GM23338 (cell line): ENCODE measurements around the gene CD80. TPM values are rescaled to one million over a fixed set of nuclear protein-coding genes. Genes with fewer than 3 reads are reported as not detected.

Experiments
- ATAC-seq: fragments of 200-7000 bp; cut with Tn5 transposase; 3 replicates; pipeline ENCODE4 v1.9.1; 2020
- DNase-seq: peaks from one replicate; pipeline ENCODE4 v3.0.0-alpha.2; 2015; ENCODE audit warnings: low spot score
- H2AFZ ChIP-seq: fragments of 200-600 bp; sonication (generic); 2 replicates; pipeline ENCODE4 v1.8.0; 2016; ENCODE audit warnings: antibody characterized with exemption, mild to moderate bottlenecking, moderate library complexity
- H3F3A ChIP-seq: fragments of 200-600 bp; sonication (generic); replicated peaks from 2 replicates; pipeline ENCODE4 v1.8.0; 2017; ENCODE audit warnings: antibody characterized with exemption, mixed run types, low read depth
- H3K27ac ChIP-seq: fragments of 200-600 bp; sonication (generic); 2 replicates; pipeline ENCODE4 v1.6.1; 2016; ENCODE audit warnings: low read depth
- H3K27me3 ChIP-seq: fragments of 200-600 bp; sonication (generic); 2 replicates; pipeline ENCODE4 v1.8.0; 2016; ENCODE audit warnings: mild to moderate bottlenecking, mixed run types, moderate library complexity; ENCODE audit not compliant: insufficient read depth
- H3K36me3 ChIP-seq: fragments of 200-600 bp; sonication (generic); 2 replicates; pipeline ENCODE4 v1.8.0; 2016; ENCODE audit warnings: mild to moderate bottlenecking; ENCODE audit not compliant: insufficient read depth
- H3K4me1 ChIP-seq: fragments of 200-600 bp; sonication (generic); 2 replicates; pipeline ENCODE4 v1.8.0; 2016; ENCODE audit warnings: mild to moderate bottlenecking, moderate library complexity; ENCODE audit not compliant: insufficient read depth
- H3K4me2 ChIP-seq: fragments of 200-600 bp; sonication (generic); 2 replicates; pipeline ENCODE4 v1.7.1; 2017; ENCODE audit warnings: mixed run types
- H3K4me3 ChIP-seq: fragments of 200-600 bp; sonication (generic); 2 replicates; pipeline ENCODE4 v1.6.1; 2016; ENCODE audit warnings: mixed run types
- H3K79me2 ChIP-seq: fragments of 200-600 bp; sonication (generic); replicated peaks from 2 replicates; pipeline ENCODE4 v1.8.0; 2017; ENCODE audit warnings: mild to moderate bottlenecking; ENCODE audit not compliant: insufficient read depth
- H3K9me2 ChIP-seq: fragments of 200-600 bp; sonication (generic); 2 replicates; pipeline ENCODE4 v1.8.0; 2017; ENCODE audit not compliant: insufficient read depth
- H4K20me1 ChIP-seq: fragments of 200-600 bp; sonication (generic); replicated peaks from 2 replicates; pipeline ENCODE4 v1.8.0; 2017; ENCODE audit warnings: mild to moderate bottlenecking; ENCODE audit not compliant: insufficient read depth
- H3K27ac Mint-ChIP-seq: 2 replicates; pipeline ENCODE4 v1.8.0; 2020; ENCODE audit warnings: inconsistent platforms, mild to moderate bottlenecking, moderate library complexity, mixed read lengths
- H3K27me3 Mint-ChIP-seq: 3 replicates; pipeline ENCODE4 v1.8.0; 2022; ENCODE audit warnings: low read depth, mild to moderate bottlenecking, moderate library complexity, mixed read lengths, inconsistent platforms; ENCODE audit not compliant: insufficient read depth, poor library complexity
- H3K36me3 Mint-ChIP-seq: 3 replicates; pipeline ENCODE4 v1.8.0; 2021; ENCODE audit warnings: low read depth, mild to moderate bottlenecking, inconsistent platforms, moderate library complexity, mixed read lengths
- H3K4me1 Mint-ChIP-seq: 3 replicates; pipeline ENCODE4 v1.8.0; 2020; ENCODE audit warnings: mild to moderate bottlenecking, inconsistent platforms, mixed read lengths
- H3K4me3 Mint-ChIP-seq: 3 replicates; pipeline ENCODE4 v1.8.0; 2021; ENCODE audit warnings: moderate library complexity, mild to moderate bottlenecking, inconsistent platforms, mixed read lengths
- H3K9me3 Mint-ChIP-seq: 3 replicates; pipeline ENCODE4 v1.8.0; 2020; ENCODE audit warnings: moderate library complexity, mild to moderate bottlenecking, inconsistent platforms, mixed read lengths
- EZH2 ChIP-seq: fragments of 200-600 bp; sonication (generic); IDR thresholded peaks from one replicate; pipeline ENCODE4 v1.8.0; 2017; ENCODE audit warnings: antibody characterized with exemption, mild to moderate bottlenecking, low read depth; ENCODE audit not compliant: unreplicated experiment
- JUNB ChIP-seq: IDR thresholded peaks from one replicate; pipeline ENCODE4 v1.6.1; 2016; ENCODE audit warnings: antibody characterized with exemption; ENCODE audit not compliant: unreplicated experiment
- NANOG ChIP-seq: IDR thresholded peaks from 2 replicates; pipeline ENCODE4 v1.6.1; 2016; ENCODE audit warnings: antibody characterized with exemption, borderline replicate concordance
- POLR2AphosphoS5 ChIP-seq: IDR thresholded peaks from 2 replicates; pipeline ENCODE4 v1.6.1; 2016; ENCODE audit warnings: antibody characterized with exemption, low read depth
- REST ChIP-seq: IDR thresholded peaks from one replicate; pipeline ENCODE4 v1.6.1; 2018; ENCODE audit warnings: antibody characterized with exemption; ENCODE audit not compliant: unreplicated experiment
- STAT1 ChIP-seq: IDR thresholded peaks from one replicate; pipeline ENCODE4 v1.6.1; 2016; ENCODE audit warnings: antibody characterized with exemption; ENCODE audit not compliant: unreplicated experiment
- ZNF114 ChIP-seq: fragments of 250-450 bp; sonication (Bioruptor Pico); IDR thresholded peaks from 2 replicates; pipeline ENCODE4 v1.5.0; 2020; ENCODE audit warnings: mild to moderate bottlenecking, moderate library complexity
- polyA plus RNA-seq: library from polyadenylated mRNA; unstranded; fragments of >200 nt; fragmentation: Nextera tagmentation; extraction: Ambion mirVana; gene quantifications from 2 replicates; pipeline ENCODE4 v1.2.1, GENCODE V29; 2016
- total RNA-seq: library from RNA; depleted of rRNA; stranded (reverse); fragments of >200 nt; shearing (Covaris generic); gene quantifications from 2 replicates; pipeline ENCODE4 v1.2.3, GENCODE V29; 2014
- TF ChIP-seq, protein P1 (sequence below): fragments of 250-450 bp; sonication (Bioruptor Pico); IDR thresholded peaks from 2 replicates; pipeline ENCODE4 v1.5.0; 2020; ENCODE audit warnings: mild to moderate bottlenecking, moderate library complexity
- TF ChIP-seq, protein P2 (sequence below), 2 experiments: fragments of 200-600 bp in 1 of 2; sonication (generic) in 1 of 2; conservative IDR thresholded peaks; 2 replicates each; pipeline versions ENCODE4 v1.5.1 to v1.6.1; 2016 to 2017; ENCODE audit warnings: antibody characterized with exemption in 2 of 2, low read depth in 2 of 2, mild to moderate bottlenecking in 2 of 2, moderate library complexity in 1 of 2
- TF ChIP-seq, protein P3 (sequence below): IDR thresholded peaks from 2 replicates; pipeline ENCODE4 v1.6.1; 2016; ENCODE audit warnings: antibody characterized with exemption

The CD80 gene
- total and polyA plus RNA-seq, 2 experiments from 2014 or later: not detected

DNA sequence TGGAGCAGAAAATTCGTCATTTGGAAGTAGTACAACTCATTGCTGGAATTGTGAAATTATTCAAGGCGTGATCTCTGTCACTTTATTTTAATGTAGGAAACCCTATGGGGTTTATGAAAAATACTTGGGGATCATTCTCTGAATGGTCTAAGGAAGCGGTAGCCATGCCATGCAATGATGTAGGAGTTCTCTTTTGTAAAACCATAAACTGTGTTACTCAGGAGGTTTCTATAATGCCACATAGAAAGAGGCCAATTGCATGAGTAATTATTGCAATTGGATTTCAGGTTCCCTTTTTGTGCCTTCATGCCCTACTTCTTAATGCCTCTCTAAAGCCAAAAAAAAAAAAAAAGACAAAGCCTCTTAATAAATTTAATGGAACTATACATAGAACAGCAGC lies 66.6 kb downstream of the CD80 start (continued):
- TF ChIP-seq, protein P1, sequence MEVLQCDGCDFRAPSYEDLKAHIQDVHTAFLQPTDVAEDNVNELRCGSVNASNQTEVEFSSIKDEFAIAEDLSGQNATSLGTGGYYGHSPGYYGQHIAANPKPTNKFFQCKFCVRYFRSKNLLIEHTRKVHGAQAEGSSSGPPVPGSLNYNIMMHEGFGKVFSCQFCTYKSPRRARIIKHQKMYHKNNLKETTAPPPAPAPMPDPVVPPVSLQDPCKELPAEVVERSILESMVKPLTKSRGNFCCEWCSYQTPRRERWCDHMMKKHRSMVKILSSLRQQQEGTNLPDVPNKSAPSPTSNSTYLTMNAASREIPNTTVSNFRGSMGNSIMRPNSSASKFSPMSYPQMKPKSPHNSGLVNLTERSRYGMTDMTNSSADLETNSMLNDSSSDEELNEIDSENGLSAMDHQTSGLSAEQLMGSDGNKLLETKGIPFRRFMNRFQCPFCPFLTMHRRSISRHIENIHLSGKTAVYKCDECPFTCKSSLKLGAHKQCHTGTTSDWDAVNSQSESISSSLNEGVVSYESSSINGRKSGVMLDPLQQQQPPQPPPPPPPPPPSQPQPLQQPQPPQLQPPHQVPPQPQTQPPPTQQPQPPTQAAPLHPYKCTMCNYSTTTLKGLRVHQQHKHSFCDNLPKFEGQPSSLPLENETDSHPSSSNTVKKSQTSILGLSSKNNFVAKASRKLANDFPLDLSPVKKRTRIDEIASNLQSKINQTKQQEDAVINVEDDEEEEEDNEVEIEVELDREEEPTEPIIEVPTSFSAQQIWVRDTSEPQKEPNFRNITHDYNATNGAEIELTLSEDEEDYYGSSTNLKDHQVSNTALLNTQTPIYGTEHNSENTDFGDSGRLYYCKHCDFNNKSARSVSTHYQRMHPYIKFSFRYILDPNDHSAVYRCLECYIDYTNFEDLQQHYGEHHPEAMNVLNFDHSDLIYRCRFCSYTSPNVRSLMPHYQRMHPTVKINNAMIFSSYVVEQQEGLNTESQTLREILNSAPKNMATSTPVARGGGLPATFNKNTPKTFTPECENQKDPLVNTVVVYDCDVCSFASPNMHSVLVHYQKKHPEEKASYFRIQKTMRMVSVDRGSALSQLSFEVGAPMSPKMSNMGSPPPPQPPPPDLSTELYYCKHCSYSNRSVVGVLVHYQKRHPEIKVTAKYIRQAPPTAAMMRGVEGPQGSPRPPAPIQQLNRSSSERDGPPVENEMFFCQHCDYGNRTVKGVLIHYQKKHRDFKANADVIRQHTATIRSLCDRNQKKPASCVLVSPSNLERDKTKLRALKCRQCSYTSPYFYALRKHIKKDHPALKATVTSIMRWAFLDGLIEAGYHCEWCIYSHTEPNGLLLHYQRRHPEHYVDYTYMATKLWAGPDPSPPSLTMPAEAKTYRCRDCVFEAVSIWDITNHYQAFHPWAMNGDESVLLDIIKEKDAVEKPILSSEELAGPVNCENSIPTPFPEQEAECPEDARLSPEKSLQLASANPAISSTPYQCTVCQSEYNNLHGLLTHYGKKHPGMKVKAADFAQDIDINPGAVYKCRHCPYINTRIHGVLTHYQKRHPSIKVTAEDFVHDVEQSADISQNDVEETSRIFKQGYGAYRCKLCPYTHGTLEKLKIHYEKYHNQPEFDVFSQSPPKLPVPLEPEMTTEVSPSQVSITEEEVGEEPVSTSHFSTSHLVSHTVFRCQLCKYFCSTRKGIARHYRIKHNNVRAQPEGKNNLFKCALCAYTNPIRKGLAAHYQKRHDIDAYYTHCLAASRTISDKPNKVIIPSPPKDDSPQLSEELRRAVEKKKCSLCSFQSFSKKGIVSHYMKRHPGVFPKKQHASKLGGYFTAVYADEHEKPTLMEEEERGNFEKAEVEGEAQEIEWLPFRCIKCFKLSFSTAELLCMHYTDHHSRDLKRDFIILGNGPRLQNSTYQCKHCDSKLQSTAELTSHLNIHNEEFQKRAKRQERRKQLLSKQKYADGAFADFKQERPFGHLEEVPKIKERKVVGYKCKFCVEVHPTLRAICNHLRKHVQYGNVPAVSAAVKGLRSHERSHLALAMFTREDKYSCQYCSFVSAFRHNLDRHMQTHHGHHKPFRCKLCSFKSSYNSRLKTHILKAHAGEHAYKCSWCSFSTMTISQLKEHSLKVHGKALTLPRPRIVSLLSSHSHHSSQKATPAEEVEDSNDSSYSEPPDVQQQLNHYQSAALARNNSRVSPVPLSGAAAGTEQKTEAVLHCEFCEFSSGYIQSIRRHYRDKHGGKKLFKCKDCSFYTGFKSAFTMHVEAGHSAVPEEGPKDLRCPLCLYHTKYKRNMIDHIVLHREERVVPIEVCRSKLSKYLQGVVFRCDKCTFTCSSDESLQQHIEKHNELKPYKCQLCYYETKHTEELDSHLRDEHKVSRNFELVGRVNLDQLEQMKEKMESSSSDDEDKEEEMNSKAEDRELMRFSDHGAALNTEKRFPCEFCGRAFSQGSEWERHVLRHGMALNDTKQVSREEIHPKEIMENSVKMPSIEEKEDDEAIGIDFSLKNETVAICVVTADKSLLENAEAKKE: no peak
- TF ChIP-seq, protein P2, sequence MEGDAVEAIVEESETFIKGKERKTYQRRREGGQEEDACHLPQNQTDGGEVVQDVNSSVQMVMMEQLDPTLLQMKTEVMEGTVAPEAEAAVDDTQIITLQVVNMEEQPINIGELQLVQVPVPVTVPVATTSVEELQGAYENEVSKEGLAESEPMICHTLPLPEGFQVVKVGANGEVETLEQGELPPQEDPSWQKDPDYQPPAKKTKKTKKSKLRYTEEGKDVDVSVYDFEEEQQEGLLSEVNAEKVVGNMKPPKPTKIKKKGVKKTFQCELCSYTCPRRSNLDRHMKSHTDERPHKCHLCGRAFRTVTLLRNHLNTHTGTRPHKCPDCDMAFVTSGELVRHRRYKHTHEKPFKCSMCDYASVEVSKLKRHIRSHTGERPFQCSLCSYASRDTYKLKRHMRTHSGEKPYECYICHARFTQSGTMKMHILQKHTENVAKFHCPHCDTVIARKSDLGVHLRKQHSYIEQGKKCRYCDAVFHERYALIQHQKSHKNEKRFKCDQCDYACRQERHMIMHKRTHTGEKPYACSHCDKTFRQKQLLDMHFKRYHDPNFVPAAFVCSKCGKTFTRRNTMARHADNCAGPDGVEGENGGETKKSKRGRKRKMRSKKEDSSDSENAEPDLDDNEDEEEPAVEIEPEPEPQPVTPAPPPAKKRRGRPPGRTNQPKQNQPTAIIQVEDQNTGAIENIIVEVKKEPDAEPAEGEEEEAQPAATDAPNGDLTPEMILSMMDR (conservative IDR thresholded peaks at IDR 0.05; ENCODE audit: low read depth in 2 of 2): no peak

DNA sequence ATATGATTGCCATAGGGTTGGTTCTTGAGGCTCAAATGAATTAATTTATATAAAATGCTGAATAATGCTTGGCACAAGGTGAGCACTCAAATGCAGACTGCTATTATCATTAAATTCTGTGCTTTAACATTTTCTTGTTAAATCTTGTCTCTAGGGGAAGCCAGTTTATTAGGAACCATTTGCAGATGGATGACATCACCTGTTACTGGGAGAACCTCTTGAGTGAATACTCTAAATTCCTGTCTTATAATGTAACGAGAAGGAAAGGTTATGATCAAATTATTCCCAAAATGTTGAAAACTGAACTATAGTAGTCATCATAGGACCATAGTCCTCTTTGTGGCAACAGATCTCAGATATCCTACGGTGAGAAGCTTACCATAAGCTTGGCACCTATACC lies 67.3 kb downstream of the CD80 start:
- Histone ChIP-seq H3K4me3 (no peak overlapping the region), H3K27ac (no peak overlapping the region), H3F3A (no peaks in the 10 kb centered on the region), H3K79me2 (no peaks in the 10 kb centered on the region), H2AFZ (no peak overlapping the region), H4K20me1 (no peaks in the 10 kb centered on the region), H3K4me1 (no peaks in the 10 kb centered on the region), H3K36me3 (peaks cover 15% of the 10 kb centered on the region), H3K27me3 (no peaks in the 10 kb centered on the region), H3K9me2 (no peaks in the 10 kb centered on the region), H3K4me2 (no peak overlapping the region)
- no peak overlapping the region for H3K27ac Mint-ChIP-seq
- H3K9me3 Mint-ChIP-seq: no peaks in the 10 kb centered on the region
- ATAC-seq (no peak), DNase-seq (no peak)
- no peaks in the 10 kb centered on the region for H3K27me3 Mint-ChIP-seq
- no peak overlapping the region for H3K4me3 Mint-ChIP-seq
- H3K4me1 Mint-ChIP-seq: no peaks in the 10 kb centered on the region
- peaks cover 14% of the 10 kb centered on the region for H3K36me3 Mint-ChIP-seq
- TF ChIP-seq POLR2AphosphoS5 (no peak), STAT1 (no peak), JUNB (no peak), REST (no peak), NANOG (no peak), EZH2 (no peak), ZNF114 (CRISPR knock-in tag) (no peak)
- TF ChIP-seq, protein P3, sequence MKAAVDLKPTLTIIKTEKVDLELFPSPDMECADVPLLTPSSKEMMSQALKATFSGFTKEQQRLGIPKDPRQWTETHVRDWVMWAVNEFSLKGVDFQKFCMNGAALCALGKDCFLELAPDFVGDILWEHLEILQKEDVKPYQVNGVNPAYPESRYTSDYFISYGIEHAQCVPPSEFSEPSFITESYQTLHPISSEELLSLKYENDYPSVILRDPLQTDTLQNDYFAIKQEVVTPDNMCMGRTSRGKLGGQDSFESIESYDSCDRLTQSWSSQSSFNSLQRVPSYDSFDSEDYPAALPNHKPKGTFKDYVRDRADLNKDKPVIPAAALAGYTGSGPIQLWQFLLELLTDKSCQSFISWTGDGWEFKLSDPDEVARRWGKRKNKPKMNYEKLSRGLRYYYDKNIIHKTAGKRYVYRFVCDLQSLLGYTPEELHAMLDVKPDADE: no peak
